GM12801 (cell line): ENCODE data around the gene ELMO3.

Experiments used
- TF ChIP-seq, protein P1 (sequence below): IDR thresholded peaks from one replicate; pipeline ENCODE4 v1.5.1; 2011; ENCODE audit warnings: control low read depth; ENCODE audit not compliant: insufficient read length; ENCODE audit errors: extremely low read depth

ELMO3 gene

DNA sequence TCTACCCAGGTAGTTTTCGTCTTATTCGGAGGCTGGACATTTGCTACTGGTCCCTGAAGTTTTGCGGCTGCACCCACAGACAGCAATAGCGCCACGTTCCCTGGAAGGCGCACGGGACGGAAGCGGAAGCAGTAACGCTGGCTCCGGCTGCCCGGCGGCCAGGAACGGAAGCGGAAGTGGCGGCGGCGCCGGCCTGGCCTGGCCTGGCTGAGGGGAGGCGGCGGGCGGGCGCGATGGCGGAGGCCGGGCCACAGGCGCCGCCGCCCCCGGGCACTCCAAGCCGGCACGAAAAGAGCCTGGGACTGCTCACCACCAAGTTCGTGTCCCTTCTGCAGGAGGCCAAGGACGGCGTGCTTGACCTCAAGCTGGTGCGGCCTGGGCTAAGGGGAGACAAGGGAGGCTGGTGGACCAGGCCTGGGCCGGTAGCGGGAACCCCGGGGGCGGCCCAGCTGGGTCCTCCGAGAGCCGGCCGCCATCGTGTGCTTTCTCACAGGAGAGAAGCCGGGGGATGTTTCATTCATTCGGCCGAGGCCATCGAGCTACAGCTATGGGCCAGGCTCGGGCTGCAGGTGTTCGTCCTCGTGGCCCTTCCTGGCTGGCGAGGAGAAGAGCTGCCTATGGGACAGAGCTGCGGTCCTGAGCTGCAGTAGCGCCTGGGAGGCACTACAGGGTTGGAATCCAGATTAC is 6.8 kb upstream of the ELMO3 start, which contains the start of gene E2F4:
Gene E2F4, plus strand, starts transcription at position 161 of the 687 bp plus-strand sequence. Its CDS starts 73 bp downstream, at position 234.
- TF ChIP-seq, protein P1, sequence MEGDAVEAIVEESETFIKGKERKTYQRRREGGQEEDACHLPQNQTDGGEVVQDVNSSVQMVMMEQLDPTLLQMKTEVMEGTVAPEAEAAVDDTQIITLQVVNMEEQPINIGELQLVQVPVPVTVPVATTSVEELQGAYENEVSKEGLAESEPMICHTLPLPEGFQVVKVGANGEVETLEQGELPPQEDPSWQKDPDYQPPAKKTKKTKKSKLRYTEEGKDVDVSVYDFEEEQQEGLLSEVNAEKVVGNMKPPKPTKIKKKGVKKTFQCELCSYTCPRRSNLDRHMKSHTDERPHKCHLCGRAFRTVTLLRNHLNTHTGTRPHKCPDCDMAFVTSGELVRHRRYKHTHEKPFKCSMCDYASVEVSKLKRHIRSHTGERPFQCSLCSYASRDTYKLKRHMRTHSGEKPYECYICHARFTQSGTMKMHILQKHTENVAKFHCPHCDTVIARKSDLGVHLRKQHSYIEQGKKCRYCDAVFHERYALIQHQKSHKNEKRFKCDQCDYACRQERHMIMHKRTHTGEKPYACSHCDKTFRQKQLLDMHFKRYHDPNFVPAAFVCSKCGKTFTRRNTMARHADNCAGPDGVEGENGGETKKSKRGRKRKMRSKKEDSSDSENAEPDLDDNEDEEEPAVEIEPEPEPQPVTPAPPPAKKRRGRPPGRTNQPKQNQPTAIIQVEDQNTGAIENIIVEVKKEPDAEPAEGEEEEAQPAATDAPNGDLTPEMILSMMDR: no peak

DNA sequence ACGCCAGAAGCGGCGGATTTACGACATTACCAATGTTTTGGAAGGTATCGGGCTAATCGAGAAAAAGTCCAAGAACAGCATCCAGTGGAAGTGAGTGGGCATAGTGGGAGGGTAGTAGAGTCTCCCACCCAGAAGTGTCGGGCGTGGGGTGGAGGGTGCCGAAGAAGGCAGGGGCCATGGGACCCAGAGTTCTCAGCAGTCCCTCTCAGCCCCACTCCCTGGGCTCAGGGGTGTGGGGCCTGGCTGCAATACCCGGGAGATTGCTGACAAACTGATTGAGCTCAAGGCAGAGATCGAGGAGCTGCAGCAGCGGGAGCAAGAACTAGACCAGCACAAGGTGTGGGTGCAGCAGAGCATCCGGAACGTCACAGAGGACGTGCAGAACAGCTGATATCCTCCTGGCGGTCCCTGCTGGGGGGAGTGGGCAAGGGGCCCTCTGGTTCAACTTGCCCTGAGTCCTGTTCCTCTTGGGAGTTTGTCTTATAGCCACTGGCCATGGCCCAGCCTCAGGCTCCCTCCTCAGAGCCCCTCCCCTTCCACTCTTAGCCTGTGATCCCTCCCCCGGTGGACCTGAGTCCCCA is 6.1 kb upstream of the ELMO3 start:
- TF ChIP-seq, protein P1: no peak

GRCh38 chr16:67193536-67193935 is 5.4 kb upstream of the ELMO3 start:
- TF ChIP-seq, protein P1: no peak

DNA sequence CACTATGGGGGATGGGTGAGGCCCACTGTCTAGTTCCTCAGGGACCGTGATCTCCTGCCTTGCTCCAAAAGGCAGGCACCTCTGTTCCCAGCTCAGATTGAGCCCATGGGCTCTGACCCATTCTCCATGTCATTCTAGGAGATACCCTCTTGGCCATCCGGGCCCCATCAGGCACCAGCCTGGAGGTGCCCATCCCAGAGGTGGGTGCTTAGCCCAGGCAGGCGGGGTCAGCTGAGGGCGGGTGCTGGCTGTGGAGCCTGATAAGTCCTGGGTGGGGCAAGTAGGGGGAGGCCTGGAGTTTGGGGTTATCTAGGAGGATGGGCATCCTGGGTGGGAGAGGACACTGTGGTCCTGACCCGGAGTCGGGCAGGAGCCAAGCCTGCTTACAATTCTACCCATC is 4.7 kb upstream of the ELMO3 start:
- TF ChIP-seq, protein P1: no peak

DNA sequence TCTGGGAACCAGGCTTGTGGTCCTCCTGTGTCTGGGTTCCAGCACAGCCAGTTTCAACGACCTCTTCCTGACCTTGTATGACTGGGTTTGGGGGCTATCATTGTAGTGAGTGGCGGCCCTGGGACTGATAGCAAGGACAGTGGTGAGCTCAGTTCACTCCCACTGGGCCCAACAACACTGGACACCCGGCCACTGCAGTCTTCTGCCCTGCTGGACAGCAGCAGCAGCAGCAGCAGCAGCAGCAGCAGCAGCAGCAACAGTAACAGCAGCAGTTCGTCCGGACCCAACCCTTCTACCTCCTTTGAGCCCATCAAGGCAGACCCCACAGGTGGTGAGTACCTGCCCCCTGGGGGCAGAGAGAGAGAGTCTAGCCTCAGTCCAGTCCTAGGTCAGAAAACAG is 3.3 kb upstream of the ELMO3 start:
- TF ChIP-seq, protein P1: no peak

- TF ChIP-seq, protein P1: no peak
Observed at GRCh38 chr16:67196881-67197280, 2.0 kb upstream of the ELMO3 start.

GRCh38 chr16:67197704-67198103 is 1.2 kb upstream of the ELMO3 start:
- TF ChIP-seq, protein P1: no peak
